ENCODE data around the gene PRPSAP2.

PRPSAP2 gene

GRCh38 chr17:18978050-18978449 is 120.1 kb downstream of the PRPSAP2 start:
- in situ Hi-C loops (cut with MboI; ENCODE audit: low sequenced_read_pairs), result no loop called here

GRCh38 chr17:18978655-18979054 is 120.7 kb downstream of the PRPSAP2 start:
- in situ Hi-C loops (cut with MboI; ENCODE audit: low sequenced_read_pairs), result no loop called here

Data from HL-60/S4 treated with retinoic acid at 250 ng/mL for 4 days and 3 days (cell line).